H1 (cell line): ENCODE results near the gene PHF8. TPM values are rescaled to one million over a fixed set of nuclear protein-coding genes. Genes with fewer than 3 reads are reported as not detected.

Experiments
- CTCF ChIA-PET: fragments of 300-600 bp; sonication (Branson Sonifier 250); formaldehyde crosslinking; loops from one replicate; lab custom pipeline; 2021; ENCODE audit not compliant: partially characterized antibody; lab: Charles Lee
- POLR2A ChIA-PET: fragments of 300-600 bp; sonication (Branson Sonifier 250); formaldehyde crosslinking; loops from one replicate; lab custom pipeline; 2021; ENCODE audit warnings: inconsistent platforms; ENCODE audit not compliant: partially characterized antibody; lab: Charles Lee
- DNase-seq, 2 experiments: peaks; one replicate each; pipeline versions ENCODE4 v3.0.0 to v3.0.0-alpha.2; 2010 to 2022; ENCODE audit warnings: low spot score in 2 of 2, low read depth in 1 of 2, mixed read lengths in 1 of 2
- FAIRE-seq: peaks from 2 replicates; lab custom pipeline; 2011; peaks lifted over from hg19 to GRCh38; lab: Jason Lieb, UNC
- H2AFZ ChIP-seq: 2 replicates; pipeline ENCODE4 v1.8.1; 2012; ENCODE audit warnings: low read length, inconsistent platforms
- H2AK5ac ChIP-seq: 2 replicates; pipeline ENCODE4 v1.6.1; 2013; ENCODE audit warnings: low read depth, low read length
- H2BK120ac ChIP-seq: replicated peaks from 2 replicates; pipeline ENCODE3; 2013; ENCODE audit warnings: low read depth, low read length, inconsistent platforms
- H2BK12ac ChIP-seq: 2 replicates; pipeline ENCODE4 v1.6.1; 2013; ENCODE audit warnings: low read depth, low read length
- H2BK15ac ChIP-seq: 2 replicates; pipeline ENCODE4 v1.6.1; 2013; ENCODE audit warnings: low read length
- H2BK20ac ChIP-seq: 2 replicates; pipeline ENCODE4 v1.6.1; 2013; ENCODE audit warnings: low read length
- H2BK5ac ChIP-seq: 2 replicates; pipeline ENCODE4 v1.6.1; 2013; ENCODE audit warnings: low read depth, low read length
- H3K14ac ChIP-seq: 2 replicates; pipeline ENCODE4 v1.6.1; 2013; ENCODE audit warnings: inconsistent platforms; ENCODE audit not compliant: insufficient read length
- H3K18ac ChIP-seq: 2 replicates; pipeline ENCODE4 v1.6.1; 2013; ENCODE audit warnings: low read length; ENCODE audit errors: extremely low read depth
- H3K23ac ChIP-seq: 2 replicates; pipeline ENCODE4 v1.6.1; 2013; ENCODE audit warnings: inconsistent platforms; ENCODE audit not compliant: insufficient read length
- H3K23me2 ChIP-seq: 2 replicates; pipeline ENCODE4 v1.6.1; 2013; ENCODE audit warnings: low read depth, low read length
- H3K27ac ChIP-seq: 2 replicates; pipeline ENCODE4 v1.6.1; 2011; ENCODE audit warnings: low read depth, low read length, inconsistent platforms
- H3K27me3 ChIP-seq, 4 experiments: replicated peaks in 1 of 4; 1 replicate in 1 of 4; 2 replicates in 3 of 4; pipeline versions ENCODE4 v1.6.1 to v1.8.1; 2011 to 2013; ENCODE audit warnings: low read length in 3 of 4, mild to moderate bottlenecking in 3 of 4, inconsistent platforms in 2 of 4, mixed read lengths in 2 of 4, moderate library complexity in 1 of 4; ENCODE audit not compliant: control insufficient read depth in 3 of 4, insufficient read depth in 3 of 4; ENCODE audit errors: extremely low read depth in 1 of 4
- H3K36me3 ChIP-seq, 4 experiments: 2 replicates each; pipeline versions ENCODE4 v1.6.1 to v1.8.1; 2011 to 2013; ENCODE audit warnings: mild to moderate bottlenecking in 4 of 4, low read length in 3 of 4, moderate library complexity in 2 of 4, control low read depth in 1 of 4, inconsistent platforms in 1 of 4; ENCODE audit not compliant: insufficient read depth in 4 of 4, control insufficient read depth in 2 of 4
- H3K4ac ChIP-seq: replicated peaks from 2 replicates; pipeline ENCODE3; 2013; ENCODE audit warnings: low read length, low read depth, mixed read lengths, inconsistent platforms; ENCODE audit not compliant: insufficient read length
- H3K4me1 ChIP-seq, 4 experiments: replicated peaks in 1 of 4; 1 replicate in 1 of 4; 2 replicates in 3 of 4; pipeline versions ENCODE4 v1.6.1 to v1.8.1; 2011 to 2013; ENCODE audit warnings: low read length in 3 of 4, inconsistent platforms in 2 of 4, mixed read lengths in 1 of 4; ENCODE audit not compliant: insufficient read depth in 4 of 4, control insufficient read depth in 3 of 4
- H3K4me2 ChIP-seq, 2 experiments: 2 replicates each; pipeline versions ENCODE4 v1.6.1 to v1.8.1; 2011 to 2013; ENCODE audit warnings: low read depth in 2 of 2, low read length in 2 of 2, control low read depth in 1 of 2, inconsistent platforms in 1 of 2, mild to moderate bottlenecking in 1 of 2; ENCODE audit not compliant: insufficient read depth in 1 of 2
- H3K4me3 ChIP-seq, 4 experiments: fragments of 200-600, 300-600 bp in 1 of 4; sonication (generic), shearing (Covaris generic), sonication (Bioruptor Twin) in 1 of 4; 2 replicates each; pipeline versions ENCODE4 v1.5.1 to v1.8.1; 2011 to 2016; ENCODE audit warnings: low read length in 4 of 4, low read depth in 3 of 4, control low read depth in 2 of 4, inconsistent platforms in 2 of 4, mild to moderate bottlenecking in 2 of 4, mixed read lengths in 1 of 4, moderate library complexity in 1 of 4; ENCODE audit not compliant: insufficient read depth in 2 of 4; ENCODE audit errors: extremely low read depth in 1 of 4
- H3K56ac ChIP-seq: replicated peaks from 2 replicates; pipeline ENCODE3; 2013; ENCODE audit warnings: low read depth, mild to moderate bottlenecking, mixed read lengths, low read length, inconsistent platforms; ENCODE audit not compliant: insufficient read length
- H3K79me1 ChIP-seq: 2 replicates; pipeline ENCODE4 v1.6.1; 2013; ENCODE audit warnings: low read depth, low read length, control low read depth
- H3K79me2 ChIP-seq, 2 experiments: 2 replicates each; pipeline versions ENCODE4 v1.6.1 to v1.8.1; 2012 to 2013; ENCODE audit warnings: low read length in 2 of 2, mild to moderate bottlenecking in 2 of 2, inconsistent platforms in 1 of 2; ENCODE audit not compliant: insufficient read depth in 2 of 2, control insufficient read depth in 1 of 2
- H3K9ac ChIP-seq, 4 experiments: replicated peaks in 1 of 4; 1 replicate in 1 of 4; 2 replicates in 3 of 4; pipeline versions ENCODE4 v1.6.1 to v1.8.1; 2011 to 2013; ENCODE audit warnings: low read depth in 3 of 4, low read length in 3 of 4, control low read depth in 2 of 4, mild to moderate bottlenecking in 2 of 4, moderate library complexity in 2 of 4, inconsistent platforms in 1 of 4; ENCODE audit errors: extremely low read depth in 1 of 4
- H3K9me3 ChIP-seq, 2 experiments: 2 replicates each; pipeline versions ENCODE4 v1.6.1 to v1.8.1; 2012 to 2013; ENCODE audit warnings: mild to moderate bottlenecking in 2 of 2, moderate library complexity in 2 of 2, control low read depth in 1 of 2, inconsistent platforms in 1 of 2, low read depth in 1 of 2, low read length in 1 of 2, mixed read lengths in 1 of 2; ENCODE audit not compliant: insufficient read depth in 2 of 2
- H4K20me1 ChIP-seq, 2 experiments: replicated peaks in 1 of 2; 2 replicates each; pipeline versions ENCODE3 to v1.8.1; 2011 to 2013; ENCODE audit warnings: inconsistent platforms in 2 of 2, low read length in 2 of 2, mild to moderate bottlenecking in 1 of 2; ENCODE audit not compliant: insufficient read depth in 2 of 2, control insufficient read depth in 1 of 2
- H4K5ac ChIP-seq: 2 replicates; pipeline ENCODE4 v1.6.1; 2013; ENCODE audit warnings: low read length, low read depth, mixed read lengths, inconsistent platforms; ENCODE audit not compliant: insufficient read length
- H4K8ac ChIP-seq: 2 replicates; pipeline ENCODE4 v1.8.0; 2013; ENCODE audit warnings: mild to moderate bottlenecking, moderate library complexity, low read length, inconsistent platforms; ENCODE audit not compliant: insufficient read depth; ENCODE audit errors: extremely low read depth
- H4K91ac ChIP-seq: replicated peaks from 2 replicates; pipeline ENCODE3; 2013; ENCODE audit warnings: low read length, mixed read lengths, inconsistent platforms; ENCODE audit not compliant: insufficient read length
- HDAC6 ChIP-seq: IDR thresholded peaks from one replicate; pipeline ENCODE4 v1.7.1; 2012; ENCODE audit warnings: low read depth, mild to moderate bottlenecking, inconsistent platforms, low read length, moderate library complexity
- polyA plus RNA-seq, 7 experiments: library from polyadenylated mRNA; depleted of rRNA in 3 of 7; stranded (reverse) in 5 of 7; unstranded in 2 of 7; fragments of >200 nt in 5 of 7; fragments of 200-250 nt in 2 of 7; gene quantifications; 1 replicate in 5 of 7; 2 replicates in 1 of 7; 4 replicates in 1 of 7; pipeline versions ENCODE4 v1.2.1 to v1.2.3, GENCODE V29; 2011 to 2013; ENCODE audit warnings: missing spikeins in 2 of 7, mixed read lengths in 2 of 7
- total RNA-seq: library from RNA; stranded (reverse); fragmentation: NEBNext Ultra II Directional; extraction: Animal tissue kit (Norgen Biotek cat#: 25700); gene quantifications from 2 replicates; pipeline ENCODE4 v1.2.1, GENCODE V29; 2021
- TF ChIP-seq, protein P1 (sequence below), 3 experiments: IDR thresholded peaks; 1 replicate in 2 of 3; 2 replicates in 1 of 3; pipeline versions ENCODE4 v1.5.1 to v1.6.1; 2011; ENCODE audit warnings: low read length in 3 of 3, mild to moderate bottlenecking in 3 of 3, inconsistent platforms in 2 of 3, low read depth in 1 of 3, moderate library complexity in 1 of 3; ENCODE audit not compliant: insufficient read depth in 1 of 3; ENCODE audit errors: control extremely low read depth in 1 of 3

PHF8 gene
- total and polyA plus RNA-seq, 2 of the 8 experiments (the other 6 are each of a cell fraction or from before 2014, with no cell fraction given), result 14.6 to 27.6 TPM

- Histone ChIP-seq H3K23ac (no peak overlapping the region), H3K23me2 (no peaks in the 10 kb centered on the region), H3K79me2 (no peaks in the 10 kb centered on the region), H4K8ac (no peak overlapping the region), H4K91ac (no peak overlapping the region), H2BK5ac (no peak overlapping the region), H4K20me1 (no peaks in the 10 kb centered on the region), H2BK120ac (no peak overlapping the region), H3K9me3 (no peaks in the 10 kb centered on the region), H3K4me2 (no peak overlapping the region), H3K18ac (no peak overlapping the region), H4K5ac (no peak overlapping the region), H2BK12ac (no peak overlapping the region), H2AFZ (no peak overlapping the region), H2AK5ac (no peak overlapping the region), H3K56ac (no peak overlapping the region), H3K9ac (no peak overlapping the region), H3K27me3 (no peaks in the 10 kb centered on the region), H3K4me3 (no peak overlapping the region), H3K4me1 (no peaks in the 10 kb centered on the region), H3K4ac (no peak overlapping the region), H2BK20ac (no peak overlapping the region), H2BK15ac (no peak overlapping the region), H3K14ac (no peak overlapping the region), H3K79me1 (no peaks in the 10 kb centered on the region), H3K36me3 (no peaks in the 10 kb centered on the region), H3K27ac (no peak overlapping the region)
- DNase-seq (no peak), FAIRE-seq (no peak)
- CTCF ChIA-PET, result interaction anchor here (0.6 kb wide), 1 partner anchor 15 kb away, joined by 5 read pairs; no protein-coding TSS in a partner anchor
- POLR2A ChIA-PET, result no interaction called here
- TF ChIP-seq HDAC6, result no peak
- TF ChIP-seq, protein P1, sequence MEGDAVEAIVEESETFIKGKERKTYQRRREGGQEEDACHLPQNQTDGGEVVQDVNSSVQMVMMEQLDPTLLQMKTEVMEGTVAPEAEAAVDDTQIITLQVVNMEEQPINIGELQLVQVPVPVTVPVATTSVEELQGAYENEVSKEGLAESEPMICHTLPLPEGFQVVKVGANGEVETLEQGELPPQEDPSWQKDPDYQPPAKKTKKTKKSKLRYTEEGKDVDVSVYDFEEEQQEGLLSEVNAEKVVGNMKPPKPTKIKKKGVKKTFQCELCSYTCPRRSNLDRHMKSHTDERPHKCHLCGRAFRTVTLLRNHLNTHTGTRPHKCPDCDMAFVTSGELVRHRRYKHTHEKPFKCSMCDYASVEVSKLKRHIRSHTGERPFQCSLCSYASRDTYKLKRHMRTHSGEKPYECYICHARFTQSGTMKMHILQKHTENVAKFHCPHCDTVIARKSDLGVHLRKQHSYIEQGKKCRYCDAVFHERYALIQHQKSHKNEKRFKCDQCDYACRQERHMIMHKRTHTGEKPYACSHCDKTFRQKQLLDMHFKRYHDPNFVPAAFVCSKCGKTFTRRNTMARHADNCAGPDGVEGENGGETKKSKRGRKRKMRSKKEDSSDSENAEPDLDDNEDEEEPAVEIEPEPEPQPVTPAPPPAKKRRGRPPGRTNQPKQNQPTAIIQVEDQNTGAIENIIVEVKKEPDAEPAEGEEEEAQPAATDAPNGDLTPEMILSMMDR (IDR thresholded peaks at IDR 0.05; ENCODE audit: control extremely low read depth in 1 of 3, insufficient read depth in 1 of 3, low read depth in 1 of 3, low read length in 3 of 3), result no peak
Observed at GRCh38 chrX:53918702-53919101, 125.6 kb downstream of the PHF8 start.
